Heart right ventricle (tissue), 16 donors: ENCODE measurements around the gene KDM1B. TPM values are rescaled to one million over a fixed set of nuclear protein-coding genes. Genes with fewer than 3 reads are reported as not detected.

Source experiments
- ATAC-seq, 8 donors: fragments of 200-7000 bp; cut with Tn5 transposase; one replicate each; pipeline ENCODE4 v1.9.1; 2020; ENCODE audit warnings: mild to moderate bottlenecking in 8 of 8, moderate library complexity in 8 of 8, moderate number of reproducible peaks in 1 of 8
- DNase-seq, 2 donors: peaks; one replicate each; pipeline ENCODE4 v3.0.0-alpha.2; 2020
- H3K27ac ChIP-seq, 10 donors: fragments of 200-600 bp; sonication (generic) in 2 of 10; one replicate each; pipeline versions ENCODE4 v1.5.0 to v1.8.0; 2020 to 2022; ENCODE audit warnings: mild to moderate bottlenecking in 3 of 10
- H3K27me3 ChIP-seq, 7 donors: fragments of 200-600 bp; one replicate each; pipeline ENCODE4 v1.8.0; 2021 to 2022; ENCODE audit warnings: mild to moderate bottlenecking in 2 of 7
- H3K36me3 ChIP-seq, 9 donors: fragments of 200-600 bp; sonication (generic) in 1 of 9; one replicate each; pipeline versions ENCODE4 v1.5.0 to v1.8.0; 2020 to 2022; ENCODE audit warnings: mild to moderate bottlenecking in 2 of 9
- H3K4me1 ChIP-seq, 9 donors: fragments of 200-600 bp; sonication (generic) in 1 of 9; one replicate each; pipeline versions ENCODE4 v1.5.0 to v1.8.0; 2020 to 2022; ENCODE audit warnings: mild to moderate bottlenecking in 4 of 9
- H3K4me3 ChIP-seq, 10 donors: fragments of 200-600 bp; sonication (generic) in 2 of 10; one replicate each; pipeline versions ENCODE4 v1.5.0 to v1.8.0; 2020 to 2022; ENCODE audit warnings: mild to moderate bottlenecking in 7 of 10, moderate library complexity in 2 of 10
- H3K9me3 ChIP-seq, 11 donors: fragments of 200-600 bp in 10 of 11; sonication (generic) in 2 of 11; one replicate each; pipeline versions ENCODE4 v1.5.0 to v1.8.0; 2013 to 2022; ENCODE audit warnings: mild to moderate bottlenecking in 2 of 11, control low read depth in 1 of 11, moderate library complexity in 1 of 11
- WGBS, 2 donors: extraction: QIAGEN DNeasy Blood & Tissue Kit; methylation state at CpG; one replicate each; pipeline ENCODE4 v1.1.7; 2013; ENCODE audit warnings: inconsistent platforms in 1 of 2; 5-methylcytosine and 5-hydroxymethylcytosine counted together
- intact Hi-C, 10 donors: fragments of 100-400 bp; cut with DNase I; formaldehyde crosslinking; loops; one replicate each; pipeline versions ENCODE4 v1.11.1 to v1.14.2; 2022
- polyA plus RNA-seq, 2 donors: library from polyadenylated mRNA; stranded (reverse); fragments of 200-250 nt; gene quantifications; one replicate each; pipeline ENCODE4 v1.2.3, GENCODE V29; 2013
- total RNA-seq, 10 donors: library from RNA; stranded (reverse); fragmentation: NEBNext Ultra II Directional in 3 of 10; extraction: Animal tissue kit (Norgen Biotek cat#: 25700) in 3 of 10; gene quantifications; one replicate each; pipeline versions ENCODE4 v1.2.1 to v1.2.4, GENCODE V29; 2021 to 2023
- TF ChIP-seq, protein P1 (sequence below), 9 donors: fragments of 200-600 bp; sonication (generic) in 2 of 9; IDR thresholded peaks; one replicate each; pipeline versions ENCODE4 v1.5.0 to v1.8.0; 2021 to 2022; ENCODE audit warnings: antibody characterized with exemption in 9 of 9, mild to moderate bottlenecking in 5 of 9, moderate library complexity in 1 of 9
- donor health status: Arrhythmogenic right ventricular cardiomyopathy.
- donor health status: ischemic (EF 13 %, LVEDD 7.1; RV severe dilation, severe dysfunction).
- donor health status: healthy with polysubstance abuse.
- donor health status: DM: no; HTN: yes; CAD: no.
- donor health status: DM: no; HTN: no; CAD: no.
- donor health status: ischemic (EF 25% LVEDD 6.9; RV normal size, moderate dysfunction).
- donor health status: ischemic (EF 25% LVEDD 5.7; RV mildly dilated, moderate dysfunction).
- donor health status: healthy.
- donor health status: DM: yes; HTN: yes; CAD: no.
- donor health status: Ischemic cardiomyopathy.
- donor health status: ischemic (EF 35%, LVEDD 5.7; RV mildly dilated, moderate dysfunction).
- donor health status: nonischemic (EF 11% LVEDD 7.7; RV severe dilation, severe dysfunction).
- donor health status: DM: yes; HTN: yes; CAD: no.
- donor health status: PGD.
- donor health status: ischemic (EF 29% LVEDD 5.4; RV normal size, mild dysfunction).
- donor health status: nonischemic (EF 23%, LVEDD 6.1; RV moderate dilation, normal function).

The KDM1B gene
- total and polyA plus RNA-seq, 12 donors, result 2.3 to 22.5 (median 15.2) TPM

DNA sequence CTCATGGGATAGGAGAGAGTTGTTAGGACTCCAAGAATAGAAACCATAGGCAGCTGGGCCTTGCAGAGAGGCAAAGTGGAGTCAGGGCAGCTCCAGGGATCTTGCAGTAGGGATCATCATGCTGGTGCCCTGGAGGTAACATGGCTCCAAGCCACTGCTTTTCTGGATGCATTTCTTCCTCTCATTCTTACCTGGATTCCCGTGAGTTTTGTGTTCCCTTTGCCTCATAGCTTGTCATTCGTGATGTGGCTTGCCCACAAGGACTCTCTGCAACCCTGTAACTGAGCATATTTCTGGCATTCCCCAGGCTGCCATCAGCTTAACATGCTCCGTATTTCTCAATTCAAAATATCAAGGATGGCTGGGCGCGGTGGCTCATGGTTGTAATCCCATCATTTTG lies 38.1 kb upstream of the KDM1B start:
- Histone ChIP-seq H3K4me3 (no peak overlapping the region), H3K9me3 (peaks cover 0 to 6% (median 0%) of the 10 kb centered on the region in 11 donors), H3K27ac (no peak overlapping the region), H3K36me3 (no peaks in the 10 kb centered on the region), H3K27me3 (no peaks in the 10 kb centered on the region), H3K4me1 (peaks cover 0 to 9% (median 5%) of the 10 kb centered on the region in 9 donors)
- intact Hi-C loops, result loop anchor here in 2 of 10 donors (10.0 kb wide), 1 partner anchor 122 kb away; no protein-coding TSS in a partner anchor
- TF ChIP-seq, protein P1, sequence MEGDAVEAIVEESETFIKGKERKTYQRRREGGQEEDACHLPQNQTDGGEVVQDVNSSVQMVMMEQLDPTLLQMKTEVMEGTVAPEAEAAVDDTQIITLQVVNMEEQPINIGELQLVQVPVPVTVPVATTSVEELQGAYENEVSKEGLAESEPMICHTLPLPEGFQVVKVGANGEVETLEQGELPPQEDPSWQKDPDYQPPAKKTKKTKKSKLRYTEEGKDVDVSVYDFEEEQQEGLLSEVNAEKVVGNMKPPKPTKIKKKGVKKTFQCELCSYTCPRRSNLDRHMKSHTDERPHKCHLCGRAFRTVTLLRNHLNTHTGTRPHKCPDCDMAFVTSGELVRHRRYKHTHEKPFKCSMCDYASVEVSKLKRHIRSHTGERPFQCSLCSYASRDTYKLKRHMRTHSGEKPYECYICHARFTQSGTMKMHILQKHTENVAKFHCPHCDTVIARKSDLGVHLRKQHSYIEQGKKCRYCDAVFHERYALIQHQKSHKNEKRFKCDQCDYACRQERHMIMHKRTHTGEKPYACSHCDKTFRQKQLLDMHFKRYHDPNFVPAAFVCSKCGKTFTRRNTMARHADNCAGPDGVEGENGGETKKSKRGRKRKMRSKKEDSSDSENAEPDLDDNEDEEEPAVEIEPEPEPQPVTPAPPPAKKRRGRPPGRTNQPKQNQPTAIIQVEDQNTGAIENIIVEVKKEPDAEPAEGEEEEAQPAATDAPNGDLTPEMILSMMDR (IDR thresholded peaks at IDR 0.05), result no peak
- DNase-seq (no peak), ATAC-seq (no peak)
- 90 to 92% methylated on average over 5 of the region's 5 CpGs for WGBS, 2 donors

DNA sequence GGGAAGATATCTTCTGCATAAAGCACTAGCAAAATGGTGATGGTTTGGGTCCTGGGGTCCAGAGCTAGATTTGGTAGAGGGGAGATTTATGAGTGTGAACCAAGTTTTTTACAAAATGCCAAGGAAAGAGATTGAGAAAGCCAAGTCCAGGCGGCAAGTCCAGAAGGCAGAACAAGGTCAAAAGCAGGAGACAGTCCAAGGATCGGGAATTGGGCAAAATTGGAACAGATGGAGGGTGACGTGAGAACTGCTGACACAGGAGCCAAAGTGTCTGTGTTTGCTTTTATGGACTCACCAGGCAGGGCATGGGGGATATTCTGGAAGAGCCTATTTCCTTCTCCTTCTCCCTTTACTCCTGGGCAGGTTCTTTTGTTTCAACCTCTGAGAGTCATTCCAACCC lies 36.9 kb upstream of the KDM1B start:
- Histone ChIP-seq H3K27ac (no peak overlapping the region), H3K4me1 (peaks cover 3 to 21% (median 15%) of the 10 kb centered on the region in 9 donors), H3K4me3 (no peak overlapping the region), H3K27me3 (no peaks in the 10 kb centered on the region), H3K36me3 (no peaks in the 10 kb centered on the region), H3K9me3 (peaks cover 0 to 6% (median 0%) of the 10 kb centered on the region in 11 donors)
- DNase-seq (no peak), ATAC-seq (no peak)
- 60 to 72% methylated on average over 3 of the region's 3 CpGs for WGBS, 2 donors
- intact Hi-C loops, result loop anchor here in 2 of 10 donors (10.0 kb wide), 1 partner anchor 124 kb away; no protein-coding TSS in a partner anchor
- TF ChIP-seq, protein P1 (IDR thresholded peaks at IDR 0.05), result no peak

DNA sequence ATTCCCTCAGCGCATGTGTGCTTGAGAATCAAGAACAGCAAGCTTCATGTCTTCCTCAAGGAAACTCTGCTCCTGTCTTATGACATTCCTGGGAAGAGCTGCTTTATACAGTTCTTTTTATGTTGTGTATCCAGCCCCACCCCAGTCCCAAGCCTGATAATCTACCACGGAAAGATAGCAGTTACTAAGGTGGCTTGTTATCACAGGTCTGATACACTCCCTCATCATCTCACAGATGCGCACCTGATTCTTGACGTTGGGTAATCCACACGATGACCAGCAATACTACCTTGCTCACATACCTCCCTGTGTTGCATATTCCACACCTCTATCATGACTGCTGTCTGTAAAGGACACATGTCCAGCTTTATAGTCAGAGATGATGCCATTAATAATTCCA lies 36.0 kb upstream of the KDM1B start:
- intact Hi-C loops, result loop anchor here in 2 of 10 donors (10.0 kb wide), 1 partner anchor 124 kb away; no protein-coding TSS in a partner anchor
- WGBS, 2 donors, result 59 to 72% methylated on average over 5 of the region's 5 CpGs
- TF ChIP-seq, protein P1 (IDR thresholded peaks at IDR 0.05), result no peak
- Histone ChIP-seq H3K27ac (no peak overlapping the region), H3K4me3 (no peak overlapping the region), H3K4me1 (peaks cover 3 to 21% (median 15%) of the 10 kb centered on the region in 9 donors), H3K27me3 (no peaks in the 10 kb centered on the region), H3K36me3 (no peaks in the 10 kb centered on the region), H3K9me3 (peaks cover 0 to 6% (median 0%) of the 10 kb centered on the region in 11 donors)
- no peak for ATAC-seq
- DNase-seq, result no peak

DNA sequence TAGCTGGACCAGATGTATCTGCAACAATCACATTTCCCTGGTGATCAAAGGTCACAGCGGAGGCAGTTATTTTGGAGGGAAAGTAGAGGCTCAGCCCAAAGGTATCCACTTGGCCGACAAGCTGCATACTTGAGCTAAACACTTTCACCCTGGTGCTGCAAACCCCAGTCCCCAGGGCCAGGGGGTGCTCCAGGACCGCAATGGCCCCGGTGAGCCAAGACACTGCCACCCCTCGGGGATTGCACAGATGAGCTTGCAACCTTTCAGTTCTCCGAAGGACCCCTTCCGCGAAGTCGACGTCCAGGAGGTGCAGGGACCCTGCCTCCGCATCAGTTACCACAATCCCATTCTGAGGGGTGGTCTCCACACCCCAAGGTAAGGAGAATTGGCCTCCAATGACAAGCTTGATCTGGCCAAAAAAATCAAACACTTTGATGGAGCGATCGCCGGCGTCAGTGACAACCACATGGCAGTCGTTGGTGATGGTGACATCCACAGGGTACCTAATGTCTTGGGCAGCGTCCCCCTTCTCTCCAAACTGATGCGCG lies 33.6 kb upstream of the KDM1B start:
- TF ChIP-seq, protein P1 (IDR thresholded peaks at IDR 0.05), result no peak
- Histone ChIP-seq H3K9me3 (peaks cover 0 to 6% (median 0%) of the 10 kb centered on the region in 11 donors), H3K4me1 (peaks cover 3 to 21% (median 15%) of the 10 kb centered on the region in 9 donors), H3K27me3 (no peaks in the 10 kb centered on the region), H3K27ac (no peak overlapping the region), H3K4me3 (peak overlapping the region in 9 of 10 donors; percentile 27 to 68 (median 61)), H3K36me3 (no peaks in the 10 kb centered on the region)
- no peak for DNase-seq
- intact Hi-C loops, result loop anchor here (1.0 to 10.0 kb wide), 12 partner anchors 134 to 967 kb away; partner anchors contain the start of gene KIF13A (in 6 of the 10)
- WGBS, 2 donors, result 61 to 72% methylated on average over 19 of the region's 19 CpGs
- ATAC-seq, result peak in 1 of 8 donors; percentile 25
